Erythroblast (primary cell): ENCODE measurements around the gene TNS1.

Source experiments
- GATA1 ChIP-seq: IDR thresholded peaks from 2 replicates; pipeline ENCODE4 v1.6.1; 2011; ENCODE audit warnings: low read depth, mild to moderate bottlenecking, control low read depth, low read length, moderate library complexity
- POLR2A ChIP-seq: IDR thresholded peaks from 2 replicates; pipeline ENCODE4 v1.6.1; 2011; ENCODE audit warnings: mild to moderate bottlenecking, low read length

DNA sequence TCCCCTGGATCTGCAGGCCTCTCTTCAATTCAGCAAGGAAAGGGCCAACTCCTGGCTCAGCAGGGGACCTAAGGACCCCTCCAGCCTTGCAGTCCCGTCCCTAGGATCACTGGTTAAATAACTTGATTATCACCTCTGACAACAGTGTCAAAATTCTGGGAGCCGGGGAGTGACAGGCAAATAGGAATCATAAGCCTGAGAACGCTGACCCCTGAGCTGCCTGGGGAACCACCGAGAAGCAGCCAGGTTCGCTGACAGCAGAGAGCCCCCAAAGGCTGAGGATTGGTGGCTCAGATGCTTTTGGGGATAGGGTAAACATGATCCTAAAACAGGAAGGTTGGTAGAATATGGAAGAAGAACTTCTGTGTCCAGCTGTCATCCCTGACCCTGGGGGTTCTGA lies 17.5 kb upstream of the TNS1 start:
- TF ChIP-seq POLR2A, result no peak
- TF ChIP-seq GATA1, result no peak
